ENCODE results near the gene FTO.

GRCh38 chr16:54027995-54028394 is 324.0 kb downstream of the FTO start:
- TF ChIP-seq CTCF (IDR thresholded peaks at IDR 0.05), result no peak
- TF ChIP-seq POLR2A (IDR thresholded peaks at IDR 0.05), result no peak

Measured in adrenal gland (tissue), 5 donors.